GM12878 (cell line): ENCODE measurements around the gene CACNG1.

Experiments
- CBX5 ChIP-seq: sonication (generic); IDR thresholded peaks from 2 replicates; pipeline ENCODE4 v1.6.1; 2016; ENCODE audit warnings: low read depth, moderate library complexity, mild to moderate bottlenecking, inconsistent platforms
- CHD1 ChIP-seq: IDR thresholded peaks from 2 replicates; pipeline ENCODE4 v1.6.1; 2012; ENCODE audit warnings: low read depth, low read length, improper control_type of control experiment
- CHD4 ChIP-seq: fragments of 200-600 bp; sonication (generic); IDR thresholded peaks from 2 replicates; pipeline ENCODE4 v1.6.1; 2016; ENCODE audit warnings: mild to moderate bottlenecking
- CTCF ChIP-seq, 3 experiments: IDR thresholded peaks in 2 of 3; conservative IDR thresholded peaks in 1 of 3; 2 replicates each; pipeline ENCODE4 v1.5.1; 2011; ENCODE audit warnings: low read depth in 3 of 3, low read length in 3 of 3, mild to moderate bottlenecking in 3 of 3, control low read depth in 2 of 3, moderate library complexity in 2 of 3, inconsistent platforms in 1 of 3, mixed read lengths in 1 of 3; ENCODE audit not compliant: control insufficient read depth in 2 of 3, insufficient read depth in 1 of 3; ENCODE audit errors: extremely low read depth in 1 of 3
- FOXM1 ChIP-seq: IDR thresholded peaks from 2 replicates; pipeline ENCODE4 v1.6.1; 2012; ENCODE audit warnings: low read depth, mild to moderate bottlenecking, inconsistent platforms, low read length, moderate library complexity
- MAX ChIP-seq: IDR thresholded peaks from 2 replicates; pipeline ENCODE4 v1.6.1; 2012; ENCODE audit warnings: low read depth, low read length, improper control_type of control experiment
- MLLT1 ChIP-seq: fragments of 450-650 bp; IDR thresholded peaks from 2 replicates; pipeline ENCODE4 v1.6.1; 2016; ENCODE audit warnings: mild to moderate bottlenecking
- NR2F1 ChIP-seq: fragments of 450-650 bp; conservative IDR thresholded peaks from 2 replicates; pipeline ENCODE4 v1.6.1; 2017; ENCODE audit warnings: mild to moderate bottlenecking
- RBBP5 ChIP-seq: fragments of 200-600 bp; sonication (generic); conservative IDR thresholded peaks from 2 replicates; pipeline ENCODE4 v1.6.1; 2016
- REST ChIP-seq: IDR thresholded peaks from 2 replicates; pipeline ENCODE4 v1.6.1; 2012; ENCODE audit warnings: mild to moderate bottlenecking, low read depth, low read length
- SIN3A ChIP-seq: IDR thresholded peaks from 2 replicates; pipeline ENCODE4 v1.6.1; 2012; ENCODE audit warnings: low read depth, low read length, improper control_type of control experiment
- SP1 ChIP-seq: IDR thresholded peaks from one replicate; pipeline ENCODE4 v1.6.1; 2011; ENCODE audit warnings: low read depth, low read length
- TBL1XR1 ChIP-seq: IDR thresholded peaks from 2 replicates; pipeline ENCODE4 v1.6.1; 2012; ENCODE audit warnings: low read depth, low read length, improper control_type of control experiment

- TF ChIP-seq MLLT1 (no peak), CTCF (IDR thresholded peaks at IDR 0.05 in 2 of 3, conservative IDR thresholded peaks at IDR 0.05 in 1 of 3; ENCODE audit: control insufficient read depth in 2 of 3, extremely low read depth in 1 of 3, insufficient read depth in 1 of 3, low read depth in 3 of 3, low read length in 3 of 3) (no peak), FOXM1 (no peak), MAX (no peak), NR2F1 (no peak), TBL1XR1 (no peak), RBBP5 (no peak), CHD4 (no peak), CHD1 (no peak), SP1 (no peak), CBX5 (no peak), SIN3A (no peak), REST (no peak)
Observed at GRCh38 chr17:67019809-67020208, 24.5 kb upstream of the CACNG1 start.
